ENCODE data around the gene CPNE6.
"Not testable (repeated sequence)": the region's sequence is repeated elsewhere in the genome, so short reads cannot be mapped to it uniquely, and the experiment has no call there.

CPNE6 gene

DNA sequence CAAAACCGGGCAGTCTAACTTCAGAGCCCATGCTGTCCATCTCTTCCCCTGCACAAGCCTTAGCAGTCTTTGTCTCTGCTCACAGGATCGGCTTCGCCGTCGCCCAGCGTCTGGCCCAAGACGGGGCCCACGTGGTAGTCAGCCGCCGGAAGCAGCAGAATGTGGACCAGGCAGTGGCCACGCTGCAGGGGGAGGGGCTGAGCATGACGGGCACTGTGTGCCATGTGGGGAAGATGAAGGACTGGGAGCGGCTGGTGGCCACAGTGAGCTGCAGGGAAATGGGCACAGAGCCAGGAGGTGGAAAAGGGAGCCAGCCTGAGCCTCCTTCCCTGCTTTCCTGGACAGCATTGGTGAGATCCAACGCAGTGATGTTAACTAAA is 33.7 kb upstream of the CPNE6 start:
- TF ChIP-seq, protein P1, sequence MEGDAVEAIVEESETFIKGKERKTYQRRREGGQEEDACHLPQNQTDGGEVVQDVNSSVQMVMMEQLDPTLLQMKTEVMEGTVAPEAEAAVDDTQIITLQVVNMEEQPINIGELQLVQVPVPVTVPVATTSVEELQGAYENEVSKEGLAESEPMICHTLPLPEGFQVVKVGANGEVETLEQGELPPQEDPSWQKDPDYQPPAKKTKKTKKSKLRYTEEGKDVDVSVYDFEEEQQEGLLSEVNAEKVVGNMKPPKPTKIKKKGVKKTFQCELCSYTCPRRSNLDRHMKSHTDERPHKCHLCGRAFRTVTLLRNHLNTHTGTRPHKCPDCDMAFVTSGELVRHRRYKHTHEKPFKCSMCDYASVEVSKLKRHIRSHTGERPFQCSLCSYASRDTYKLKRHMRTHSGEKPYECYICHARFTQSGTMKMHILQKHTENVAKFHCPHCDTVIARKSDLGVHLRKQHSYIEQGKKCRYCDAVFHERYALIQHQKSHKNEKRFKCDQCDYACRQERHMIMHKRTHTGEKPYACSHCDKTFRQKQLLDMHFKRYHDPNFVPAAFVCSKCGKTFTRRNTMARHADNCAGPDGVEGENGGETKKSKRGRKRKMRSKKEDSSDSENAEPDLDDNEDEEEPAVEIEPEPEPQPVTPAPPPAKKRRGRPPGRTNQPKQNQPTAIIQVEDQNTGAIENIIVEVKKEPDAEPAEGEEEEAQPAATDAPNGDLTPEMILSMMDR (IDR thresholded peaks at IDR 0.05; ENCODE audit: low read depth, low read length), result no peak
- no peaks in the 10 kb centered on the region for H3K27me3 ChIP-seq
- H3K36me3 ChIP-seq, result no peaks in the 10 kb centered on the region
- H3K4me1 ChIP-seq, result no peaks in the 10 kb centered on the region
- no peak overlapping the region for H3K4me3 ChIP-seq (ENCODE audit: low read depth, low read length)
- no peaks in the 10 kb centered on the region; the same call in 1 of the 2 replicates for H3K9me3 ChIP-seq
- peak; percentile 62 for DNase-seq

DNA sequence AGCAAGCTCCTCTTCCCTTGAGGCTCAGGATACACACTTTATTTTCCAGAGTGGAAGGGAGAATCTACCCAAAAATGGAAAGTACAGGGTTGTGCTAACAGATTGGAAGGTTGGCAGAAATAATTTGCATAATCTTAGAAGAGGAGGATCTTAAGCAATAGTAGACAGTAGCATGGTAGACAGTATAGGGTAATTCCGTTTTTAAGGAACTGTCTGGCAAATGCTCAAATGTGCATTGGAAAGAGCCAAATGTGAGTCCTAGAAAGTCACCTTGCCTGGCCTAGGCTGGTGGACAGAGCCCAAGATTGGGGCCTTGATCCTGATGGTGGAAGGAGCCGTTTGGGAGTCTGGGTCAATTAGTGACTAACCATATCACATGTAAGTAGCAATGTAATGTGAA is 32.7 kb upstream of the CPNE6 start:
- Histone ChIP-seq H3K27me3 (no peaks in the 10 kb centered on the region), H3K4me1 (no peaks in the 10 kb centered on the region), H3K36me3 (no peaks in the 10 kb centered on the region), H3K4me3 (ENCODE audit: low read depth, low read length) (no peak overlapping the region), H3K9me3 (no peaks in the 10 kb centered on the region; the same call in 1 of the 2 replicates)
- DNase-seq, result no peak
- TF ChIP-seq, protein P1 (IDR thresholded peaks at IDR 0.05; ENCODE audit: low read depth, low read length), result no peak

DNA sequence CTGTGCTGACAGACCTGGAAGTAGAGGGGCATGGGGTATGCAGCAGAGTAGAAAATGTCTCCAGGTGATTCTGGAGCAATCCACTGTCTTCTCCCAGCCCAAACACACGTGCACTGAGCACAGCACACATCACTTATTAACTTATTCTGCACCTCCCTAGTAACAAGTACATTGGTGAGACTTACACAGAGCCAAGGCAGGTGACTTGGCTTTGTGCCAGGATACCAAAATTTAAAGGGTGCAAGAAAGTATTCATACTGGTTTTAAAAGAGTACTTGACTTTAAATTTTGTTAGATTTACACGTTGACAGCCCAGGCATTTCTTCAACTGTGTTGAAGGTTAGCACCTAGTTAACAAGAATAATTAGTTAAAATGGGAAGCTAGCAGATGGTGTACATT is 30.7 kb upstream of the CPNE6 start:
- H3K9me3 ChIP-seq, result no peaks in the 10 kb centered on the region; the same call in 1 of the 2 replicates
- H3K27me3 ChIP-seq, result no peaks in the 10 kb centered on the region
- no peaks in the 10 kb centered on the region for H3K36me3 ChIP-seq
- no peaks in the 10 kb centered on the region for H3K4me1 ChIP-seq
- TF ChIP-seq, protein P1 (IDR thresholded peaks at IDR 0.05; ENCODE audit: low read depth, low read length), result no peak
- no peak for DNase-seq
- no peak overlapping the region for H3K4me3 ChIP-seq (ENCODE audit: low read depth, low read length)

DNA sequence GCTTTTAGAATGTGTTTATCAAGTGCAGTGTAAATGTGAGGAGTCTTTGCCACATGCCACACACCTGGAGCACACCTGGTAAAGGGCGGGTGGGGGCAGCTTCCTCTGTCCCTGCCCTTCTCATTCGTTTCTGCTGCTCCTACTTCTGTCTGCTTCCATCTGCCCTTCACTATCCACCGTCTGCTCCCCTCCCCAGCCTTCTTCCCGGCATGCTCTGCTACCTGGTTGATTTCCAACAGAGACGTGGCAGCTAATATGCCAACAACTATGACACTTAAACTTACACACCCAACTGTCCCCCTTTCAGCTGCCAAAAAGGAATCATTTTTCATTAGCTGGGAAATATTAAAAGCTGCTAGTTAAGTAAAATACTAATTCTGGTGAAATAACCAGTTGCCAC is 28.6 kb upstream of the CPNE6 start:
- Histone ChIP-seq H3K27me3 (no peaks in the 10 kb centered on the region), H3K4me1 (no peaks in the 10 kb centered on the region), H3K9me3 (no peaks in the 10 kb centered on the region), H3K4me3 (ENCODE audit: low read depth, low read length) (no peak overlapping the region), H3K36me3 (no peaks in the 10 kb centered on the region)
- TF ChIP-seq, protein P1 (IDR thresholded peaks at IDR 0.05; ENCODE audit: low read depth, low read length), result no peak
- no peak for DNase-seq

DNA sequence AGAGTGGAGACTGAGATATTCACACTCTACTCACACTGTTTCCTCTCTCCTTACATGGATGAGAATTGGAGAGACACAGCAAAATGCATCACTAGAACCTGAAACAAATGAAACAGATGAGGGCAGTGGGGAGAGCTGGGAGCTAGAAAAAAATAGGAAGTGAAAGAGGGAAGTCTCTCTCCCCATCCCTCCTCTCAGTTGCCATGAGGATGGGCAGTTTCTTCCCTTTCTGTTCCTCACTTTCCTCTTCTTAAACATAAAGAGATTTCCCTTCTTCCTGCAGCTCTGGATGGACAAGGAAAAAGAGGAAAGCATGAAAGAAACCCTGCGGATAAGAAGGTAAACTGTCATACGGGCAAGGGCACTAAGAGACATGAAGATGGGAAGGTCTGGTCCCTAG is 22.4 kb upstream of the CPNE6 start:
- not testable (repeated sequence) for H3K36me3 ChIP-seq; H3K4me1 ChIP-seq; H3K4me3 ChIP-seq (ENCODE audit: low read depth, low read length); H3K27me3 ChIP-seq; H3K9me3 ChIP-seq; DNase-seq

DNA sequence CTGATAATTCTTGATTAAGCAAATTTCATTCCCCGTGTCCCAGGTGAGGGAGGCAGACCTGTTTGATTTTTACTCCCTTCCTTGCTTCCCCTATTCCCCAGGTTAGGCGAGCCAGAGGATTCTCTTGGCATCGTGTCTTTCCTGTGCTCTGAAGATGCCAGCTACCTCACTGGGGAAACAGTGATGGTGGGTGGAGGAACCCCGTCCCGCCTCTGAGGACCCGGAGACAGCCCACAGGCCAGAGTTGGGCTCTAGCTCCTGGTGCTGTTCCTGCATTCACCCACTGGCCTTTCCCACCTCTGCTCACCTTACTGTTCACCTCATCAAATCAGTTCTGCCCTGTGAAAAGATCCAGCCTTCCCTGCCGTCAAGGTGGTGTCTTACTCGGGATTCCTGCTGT is 20.6 kb upstream of the CPNE6 start:
- not testable (repeated sequence) for DNase-seq; H3K27me3 ChIP-seq; H3K9me3 ChIP-seq; H3K36me3 ChIP-seq; H3K4me1 ChIP-seq; H3K4me3 ChIP-seq (ENCODE audit: low read depth, low read length)

DNA sequence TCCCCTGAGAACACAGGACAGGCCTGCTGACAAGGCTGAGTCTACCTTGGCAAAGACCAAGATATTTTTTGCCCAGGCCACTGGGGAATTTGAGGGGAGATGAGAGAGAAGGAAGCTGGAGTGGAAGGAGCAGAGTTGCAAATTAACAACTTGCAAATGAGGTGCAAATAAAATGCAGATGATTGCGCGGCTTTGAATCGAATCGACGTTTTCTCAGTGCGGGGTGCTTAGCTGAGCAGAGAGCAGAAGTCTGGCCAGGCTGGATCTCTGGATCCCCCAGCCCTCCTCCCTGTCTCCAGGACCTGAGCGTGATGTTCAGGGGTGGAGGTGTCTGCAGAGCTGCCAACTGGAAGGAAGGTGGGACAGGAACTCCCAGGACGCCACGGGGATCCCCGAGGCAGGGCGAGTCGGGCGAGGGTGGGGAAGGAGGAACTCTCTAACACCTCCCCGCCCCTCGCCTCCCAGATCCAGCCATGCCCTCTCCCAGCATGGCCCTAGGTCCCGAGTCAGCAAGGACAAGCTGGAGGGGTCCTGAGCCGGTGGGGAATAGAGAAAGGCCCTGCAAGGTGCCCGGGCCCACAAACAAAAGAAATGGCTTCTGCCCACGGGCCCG is 20.1 kb upstream of the CPNE6 start:
- TF ChIP-seq, protein P1 (IDR thresholded peaks at IDR 0.05; ENCODE audit: low read depth, low read length), result no peak
- no peak for DNase-seq
- H3K4me3 ChIP-seq (ENCODE audit: low read depth, low read length), result peak overlapping the region; percentile 83

More for the DNA sequence above, 20.1 kb upstream of the CPNE6 start:
- Histone ChIP-seq H3K36me3 (no peaks in the 10 kb centered on the region), H3K27me3 (no peaks in the 10 kb centered on the region), H3K9me3 (no peaks in the 10 kb centered on the region), H3K4me1 (0 out of 2 replicates have a peak, but pooled peaks cover 2% of the 10 kb centered on the region)
